Caco-2 (cell line): Measurements from ENCODE around the gene ADARB2. TPM values are rescaled to one million over a fixed set of nuclear protein-coding genes. Genes with fewer than 3 reads are reported as not detected.

Experiments
- BruUV-seq: library from RNA; stranded (reverse); fragments of 400-500 nt; replicated peaks from 2 replicates; lab custom pipeline; 2021; lab: Mats Ljungman, UMichigan
- CTCF ChIA-PET: fragments of 300-600 bp; sonication (Branson Sonifier 250); formaldehyde crosslinking; loops from one replicate; lab custom pipeline; 2022; ENCODE audit warnings: antibody characterized with exemption; lab: Charles Lee
- POLR2A ChIA-PET: fragments of 300-600 bp; sonication (Branson Sonifier 250); formaldehyde crosslinking; loops from one replicate; lab custom pipeline; 2022; ENCODE audit warnings: antibody characterized with exemption; lab: Charles Lee
- DNase-seq, 2 experiments: peaks; one replicate each; pipeline versions ENCODE4 v3.0.0 to v3.0.0-alpha.2; 2020 to 2022
- H3K27me3 ChIP-seq: replicated peaks from 2 replicates; pipeline ENCODE4 v1.6.0; 2011; ENCODE audit warnings: low read length; ENCODE audit not compliant: control insufficient read depth, insufficient read depth
- H3K36me3 ChIP-seq: 2 replicates; pipeline ENCODE4 v1.5.1; 2011; ENCODE audit warnings: low read length; ENCODE audit not compliant: control insufficient read depth, insufficient read depth
- H3K4me1 ChIP-seq: fragments of 250-450 bp; sonication (Bioruptor Pico); 2 replicates; pipeline ENCODE4 v1.5.1; 2020; ENCODE audit warnings: mild to moderate bottlenecking
- H3K4me3 ChIP-seq: 2 replicates; pipeline ENCODE4 v1.5.1; 2011; ENCODE audit warnings: low read depth, mild to moderate bottlenecking, control low read depth, low read length
- H3K9me3 ChIP-seq: fragments of 250-450 bp; sonication (Bioruptor Pico); 2 replicates; pipeline ENCODE4 v1.5.1; 2020; ENCODE audit warnings: mild to moderate bottlenecking, moderate library complexity
- H3K27ac Mint-ChIP-seq: one replicate; pipeline ENCODE4 v1.8.0; 2022; ENCODE audit warnings: mixed read lengths; ENCODE audit not compliant: unreplicated experiment
- H3K27me3 Mint-ChIP-seq: one replicate; pipeline ENCODE4 v1.8.0; 2022; ENCODE audit warnings: mixed read lengths; ENCODE audit not compliant: insufficient read depth, unreplicated experiment
- H3K36me3 Mint-ChIP-seq: one replicate; pipeline ENCODE4 v1.8.0; 2022; ENCODE audit warnings: mild to moderate bottlenecking, mixed read lengths; ENCODE audit not compliant: insufficient read depth, unreplicated experiment
- H3K4me1 Mint-ChIP-seq: one replicate; pipeline ENCODE4 v1.8.0; 2022; ENCODE audit warnings: low read depth, mixed read lengths; ENCODE audit not compliant: unreplicated experiment
- H3K4me3 Mint-ChIP-seq: one replicate; pipeline ENCODE4 v1.8.0; 2022; ENCODE audit warnings: mild to moderate bottlenecking, moderate library complexity, mixed read lengths; ENCODE audit not compliant: unreplicated experiment
- H3K9me3 Mint-ChIP-seq: one replicate; pipeline ENCODE4 v1.8.0; 2022; ENCODE audit warnings: mixed read lengths; ENCODE audit not compliant: unreplicated experiment
- CTCF ChIP-seq, 2 experiments: fragments of 200-600 bp in 1 of 2; IDR thresholded peaks; 1 replicate in 1 of 2; 2 replicates in 1 of 2; pipeline versions ENCODE4 v1.5.1 to v1.8.0; 2011 to 2022; ENCODE audit warnings: antibody characterized with exemption in 1 of 2, control low read depth in 1 of 2, inconsistent platforms in 1 of 2, low read depth in 1 of 2, low read length in 1 of 2, mild to moderate bottlenecking in 1 of 2, moderate library complexity in 1 of 2; ENCODE audit not compliant: insufficient read depth in 1 of 2, severe bottlenecking in 1 of 2, unreplicated experiment in 1 of 2
- intact Hi-C: fragments of 100-400 bp; cut with micrococcal nuclease; formaldehyde crosslinking; loops from one replicate; pipeline ENCODE4 v1.10.0; 2022; ENCODE audit not compliant: unreplicated experiment
- total RNA-seq: library from RNA; stranded (reverse); gene quantifications from 2 replicates; pipeline ENCODE4 v1.2.3, GENCODE V29; 2022

Gene ADARB2
- total RNA-seq, 1 experiment from 2014 or later = 0.27 TPM

- CTCF ChIA-PET = no interaction called here
- no peak overlapping the region for H3K4me3 Mint-ChIP-seq
Observed at GRCh38 chr10:1381339-1381738, 356.0 kb downstream of the ADARB2 start.

GRCh38 chr10:1380088-1380671 lies 357.1 kb downstream of the ADARB2 start:
- Mint-ChIP-seq H3K27ac (no peak overlapping the region), H3K4me3 (no peak overlapping the region), H3K36me3 (no peaks in the 10 kb centered on the region), H3K9me3 (peaks cover 12% of the 10 kb centered on the region), H3K4me1 (peaks cover 10% of the 10 kb centered on the region), H3K27me3 (peaks cover 51% of the 10 kb centered on the region)
- BruUV-seq = no TSS peak
- Histone ChIP-seq H3K4me1 (peaks cover 5% of the 10 kb centered on the region; the same call in 1 of the 2 replicates), H3K4me3 (no peak overlapping the region), H3K9me3 (no peaks in the 10 kb centered on the region; the same call in 1 of the 2 replicates), H3K27me3 (peaks cover 8% of the 10 kb centered on the region), H3K36me3 (no peaks in the 10 kb centered on the region)
- no peak for TF ChIP-seq CTCF (IDR thresholded peaks at IDR 0.05; ENCODE audit: insufficient read depth in 1 of 2, low read depth in 1 of 2, low read length in 1 of 2, severe bottlenecking in 1 of 2, unreplicated experiment in 1 of 2)
- POLR2A ChIA-PET = no interaction called here
- CTCF ChIA-PET = no interaction called here
- DNase-seq = peak in 1 of 2 experiments; percentile 16
- intact Hi-C loops = no loop called here

More at GRCh38 chr10:1381339-1381738, 356.0 kb downstream of the ADARB2 start:
- Mint-ChIP-seq H3K27ac (no peak overlapping the region), H3K4me1 (peaks cover 10% of the 10 kb centered on the region), H3K9me3 (peaks cover 15% of the 10 kb centered on the region), H3K27me3 (peaks cover 57% of the 10 kb centered on the region), H3K36me3 (no peaks in the 10 kb centered on the region)
- POLR2A ChIA-PET = no interaction called here
- Histone ChIP-seq H3K4me3 (no peak overlapping the region), H3K36me3 (no peaks in the 10 kb centered on the region), H3K27me3 (peaks cover 8% of the 10 kb centered on the region), H3K9me3 (peaks cover 4% of the 10 kb centered on the region; the same call in 1 of the 2 replicates), H3K4me1 (peaks cover 5% of the 10 kb centered on the region; the same call in 1 of the 2 replicates)
- no peak for DNase-seq
- no TSS peak for BruUV-seq
- intact Hi-C loops = no loop called here
- TF ChIP-seq CTCF (IDR thresholded peaks at IDR 0.05; ENCODE audit: insufficient read depth in 1 of 2, low read depth in 1 of 2, low read length in 1 of 2, severe bottlenecking in 1 of 2, unreplicated experiment in 1 of 2) = no peak

GRCh38 chr10:1379601-1380000 lies 357.7 kb downstream of the ADARB2 start:
- TF ChIP-seq CTCF (IDR thresholded peaks at IDR 0.05; ENCODE audit: insufficient read depth in 1 of 2, low read depth in 1 of 2, low read length in 1 of 2, severe bottlenecking in 1 of 2, unreplicated experiment in 1 of 2) = no peak
- H3K4me3 ChIP-seq = no peak overlapping the region
- H3K27ac Mint-ChIP-seq = no peak overlapping the region
- no TSS peak for BruUV-seq
- peaks cover 9% of the 10 kb centered on the region for H3K9me3 Mint-ChIP-seq
- ChIA-PET CTCF (no interaction called here), POLR2A (no interaction called here)
- peaks cover 8% of the 10 kb centered on the region for H3K27me3 ChIP-seq
- peak in 1 of 2 experiments; percentile 35 for DNase-seq
- intact Hi-C loops = no loop called here
- peaks cover 45% of the 10 kb centered on the region for H3K27me3 Mint-ChIP-seq
- H3K4me1 ChIP-seq = peaks cover 5% of the 10 kb centered on the region; the same call in 1 of the 2 replicates
- H3K36me3 ChIP-seq = no peaks in the 10 kb centered on the region
- no peaks in the 10 kb centered on the region for H3K36me3 Mint-ChIP-seq
- H3K9me3 ChIP-seq = no peaks in the 10 kb centered on the region
- H3K4me3 Mint-ChIP-seq = no peak overlapping the region
- peaks cover 10% of the 10 kb centered on the region for H3K4me1 Mint-ChIP-seq
